IMR-90 (cell line): ENCODE measurements around the gene KITLG. TPM values are rescaled to one million over a fixed set of nuclear protein-coding genes. Genes with fewer than 3 reads are reported as not detected.

ENCODE experiments used
- ATAC-seq: fragments of 200-7000 bp; cut with Tn5 transposase; 2 replicates; pipeline ENCODE4 v1.9.1; 2020; ENCODE audit warnings: low read depth, mild to moderate bottlenecking, moderate library complexity
- BruUV-seq: library from RNA; stranded (reverse); fragments of 400-500 nt; replicated peaks from 2 replicates; lab custom pipeline; 2021; lab: Mats Ljungman, UMichigan
- CTCF ChIA-PET: fragments of 300-600 bp; formaldehyde crosslinking; extraction: SDS; loops from one replicate; lab custom pipeline; 2021; ENCODE audit warnings: antibody characterized with exemption; lab: Yijun Ruan, JAX
- POLR2A ChIA-PET: fragments of 300-600 bp; sonication (Branson Sonifier 250); formaldehyde crosslinking; loops from one replicate; lab custom pipeline; 2022; ENCODE audit warnings: antibody characterized with exemption; ENCODE audit not compliant: unreplicated experiment; lab: Charles Lee
- DNase-seq: peaks from one replicate; pipeline ENCODE4 v3.0.0; 2013
- H2AFZ ChIP-seq: replicated peaks from 2 replicates; pipeline ENCODE3; 2013; ENCODE audit warnings: low read length, mild to moderate bottlenecking; ENCODE audit not compliant: poor library complexity
- H2AK5ac ChIP-seq: 2 replicates; pipeline ENCODE4 v1.6.1; 2013; ENCODE audit warnings: low read depth, low read length, inconsistent platforms
- H2AK9ac ChIP-seq: replicated peaks from 2 replicates; pipeline ENCODE3; 2013; ENCODE audit warnings: mild to moderate bottlenecking, low read depth, low read length, moderate library complexity; ENCODE audit not compliant: poor library complexity
- H2BK120ac ChIP-seq: 2 replicates; pipeline ENCODE4 v1.6.1; 2013; ENCODE audit warnings: low read depth, low read length, inconsistent platforms
- H2BK15ac ChIP-seq: 3 replicates; pipeline ENCODE4 v1.6.1; 2013; ENCODE audit warnings: low read depth, low read length, inconsistent platforms
- H2BK20ac ChIP-seq: 2 replicates; pipeline ENCODE4 v1.6.1; 2013; ENCODE audit warnings: low read depth, mild to moderate bottlenecking, inconsistent platforms, low read length, moderate library complexity
- H2BK5ac ChIP-seq: 2 replicates; pipeline ENCODE4 v1.6.1; 2013; ENCODE audit warnings: mild to moderate bottlenecking, low read depth, low read length, inconsistent platforms; ENCODE audit not compliant: poor library complexity, severe bottlenecking
- H3K14ac ChIP-seq: replicated peaks from 2 replicates; pipeline ENCODE4 v1.6.1; 2013; ENCODE audit warnings: low read depth, low read length, inconsistent platforms
- H3K18ac ChIP-seq: 2 replicates; pipeline ENCODE4 v1.6.1; 2013; ENCODE audit warnings: low read depth, low read length, control low read depth
- H3K23ac ChIP-seq: 2 replicates; pipeline ENCODE4 v1.6.1; 2013; ENCODE audit warnings: low read depth, low read length, inconsistent platforms
- H3K27ac ChIP-seq: 2 replicates; pipeline ENCODE4 v1.5.1; 2013; ENCODE audit warnings: mild to moderate bottlenecking, control low read depth, low read length; ENCODE audit not compliant: insufficient read depth
- H3K27me3 ChIP-seq: 2 replicates; pipeline ENCODE4 v1.6.1; 2013; ENCODE audit warnings: low read length; ENCODE audit not compliant: control insufficient read depth, insufficient read depth
- H3K36me3 ChIP-seq: 2 replicates; pipeline ENCODE4 v1.6.1; 2013; ENCODE audit warnings: low read length, mixed read lengths; ENCODE audit not compliant: control insufficient read depth, insufficient read depth
- H3K4ac ChIP-seq: 2 replicates; pipeline ENCODE4 v1.6.1; 2013; ENCODE audit warnings: low read depth, low read length, inconsistent platforms
- H3K4me1 ChIP-seq: 2 replicates; pipeline ENCODE4 v1.6.1; 2013; ENCODE audit warnings: low read length, mixed read lengths; ENCODE audit not compliant: control insufficient read depth, insufficient read depth
- H3K4me2 ChIP-seq: 2 replicates; pipeline ENCODE4 v1.6.1; 2013; ENCODE audit warnings: low read depth, mild to moderate bottlenecking, control low read depth, low read length, moderate library complexity
- H3K4me3 ChIP-seq: 2 replicates; pipeline ENCODE4 v1.5.1; 2013; ENCODE audit warnings: low read depth, mild to moderate bottlenecking, control low read depth, low read length, moderate library complexity; ENCODE audit not compliant: insufficient read depth
- H3K56ac ChIP-seq: 2 replicates; pipeline ENCODE4 v1.6.1; 2013; ENCODE audit warnings: low read length, inconsistent platforms; ENCODE audit not compliant: insufficient read depth; ENCODE audit errors: extremely low read depth
- H3K79me1 ChIP-seq, 2 experiments: 2 replicates each; pipeline ENCODE4 v1.6.1; 2013; ENCODE audit warnings: low read length in 2 of 2, inconsistent platforms in 1 of 2, low read depth in 1 of 2
- H3K9ac ChIP-seq: 2 replicates; pipeline ENCODE4 v1.6.1; 2013; ENCODE audit warnings: low read depth, low read length, control low read depth
- H3K9me1 ChIP-seq: 2 replicates; pipeline ENCODE4 v1.6.1; 2013; ENCODE audit warnings: low read length, inconsistent platforms; ENCODE audit not compliant: insufficient read depth
- H3K9me3 ChIP-seq: 2 replicates; pipeline ENCODE4 v1.6.1; 2013; ENCODE audit warnings: low read length; ENCODE audit not compliant: control insufficient read depth, insufficient read depth
- H4K20me1 ChIP-seq: 2 replicates; pipeline ENCODE4 v1.6.1; 2013; ENCODE audit warnings: low read length, inconsistent platforms; ENCODE audit not compliant: insufficient read depth
- H4K5ac ChIP-seq: 2 replicates; pipeline ENCODE4 v1.6.1; 2013; ENCODE audit warnings: mild to moderate bottlenecking, low read depth, low read length, control low read depth
- H4K8ac ChIP-seq, 2 experiments: 2 replicates each; pipeline ENCODE4 v1.6.1; 2013; ENCODE audit warnings: low read depth in 2 of 2, low read length in 2 of 2, control low read depth in 1 of 2, inconsistent platforms in 1 of 2
- H4K91ac ChIP-seq: 2 replicates; pipeline ENCODE4 v1.6.1; 2013; ENCODE audit warnings: low read depth, low read length, inconsistent platforms; ENCODE audit not compliant: insufficient read depth
- CEBPB ChIP-seq: IDR thresholded peaks from 2 replicates; pipeline ENCODE4 v1.6.1; 2012; ENCODE audit warnings: low read depth, low read length, improper control_type of control experiment
- SMC3 ChIP-seq: fragments of 150-350 bp; IDR thresholded peaks from 2 replicates; pipeline ENCODE4 v1.6.1; 2016; ENCODE audit warnings: low read depth, mild to moderate bottlenecking, antibody characterized with exemption, low read length, moderate library complexity
- WGBS, 2 experiments: methylation state at CpG; one replicate each; pipeline versions ENCODE4 v1.1.5 to v1.1.7; 2013; ENCODE audit warnings: missing lambda C conversion rate in 2 of 2; ENCODE audit not compliant: insufficient read length in 1 of 2; ENCODE audit errors: extremely low coverage in 2 of 2; 5-methylcytosine and 5-hydroxymethylcytosine counted together
- dilution Hi-C: fragments of 300-500 bp; cut with HindIII; formaldehyde crosslinking; loops from one replicate; pipeline ENCODE4 v1.14.3; 2018; ENCODE audit warnings: low sequenced_read_pairs; ENCODE audit not compliant: unreplicated experiment
- in situ Hi-C: fragments of 300-500 bp; cut with MboI; formaldehyde crosslinking; loops from 3 replicates; pipeline ENCODE4 v1.14.3; 2019; ENCODE audit warnings: low sequenced_read_pairs, inconsistent platforms, mixed read lengths
- intact Hi-C: fragments of 100-400 bp; cut with micrococcal nuclease; formaldehyde crosslinking; loops from 2 replicates; pipeline ENCODE4 v1.10.0; 2022
- polyA plus RNA-seq, 3 experiments: library from polyadenylated mRNA; depleted of rRNA; stranded (reverse); fragments of >200 nt; gene quantifications; 2 replicates each; pipeline ENCODE4 v1.2.3, GENCODE V29; 2012; ENCODE audit warnings: low replicate concordance in 1 of 3
- total RNA-seq: library from RNA; depleted of rRNA; stranded (reverse); fragments of >200 nt; gene quantifications from 2 replicates; pipeline ENCODE4 v1.2.3, GENCODE V29; 2012

Gene KITLG
- total and polyA plus RNA-seq, 2 of the 4 experiments (the other 2 are of a cell fraction), result 14.5 to 87.5 TPM

DNA sequence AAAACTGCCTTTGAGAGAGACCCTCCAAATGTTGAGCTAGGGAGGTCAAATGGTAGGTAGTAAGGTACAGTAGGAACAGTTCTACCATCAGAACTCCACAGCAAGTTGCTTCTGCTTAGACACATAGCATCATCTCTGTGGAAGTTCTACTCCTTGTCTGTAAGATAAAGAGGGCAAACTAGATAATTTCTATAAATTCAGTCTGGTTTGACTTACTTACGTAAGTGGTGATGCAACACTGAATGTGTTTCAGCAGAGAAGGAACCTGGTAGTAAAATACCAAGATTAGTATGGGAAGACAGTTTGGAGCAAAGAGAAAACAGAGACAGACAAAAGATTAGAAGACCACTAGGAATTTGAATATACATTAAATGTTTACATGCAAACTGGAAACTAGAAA lies 42.0 kb downstream of the KITLG start:
- Histone ChIP-seq H3K4ac (no peak overlapping the region), H3K27ac (no peak overlapping the region), H3K36me3 (peaks cover 11% of the 10 kb centered on the region; the same call in 1 of the 2 replicates), H4K5ac (no peak overlapping the region), H2AFZ (no peak overlapping the region), H3K14ac (no peak overlapping the region), H3K4me3 (no peak overlapping the region), H3K9me3 (no peaks in the 10 kb centered on the region), H3K27me3 (no peaks in the 10 kb centered on the region), H3K9me1 (no peaks in the 10 kb centered on the region), H3K18ac (no peak overlapping the region; the same call in 1 of the 2 replicates), H2BK120ac (no peak overlapping the region), H2BK5ac (no peak overlapping the region), H3K9ac (no peak overlapping the region), H4K8ac (no peak overlapping the region), H4K91ac (no peak overlapping the region), H4K20me1 (no peaks in the 10 kb centered on the region), H2BK15ac (no peak overlapping the region), H3K4me2 (no peak overlapping the region), H2AK5ac (no peak overlapping the region), H3K56ac (no peak overlapping the region), H2BK20ac (no peak overlapping the region), H3K79me1 (peaks cover 10 to 45% of the 10 kb centered on the region in 2 experiments), H3K4me1 (no peaks in the 10 kb centered on the region), H3K23ac (no peak overlapping the region), H2AK9ac (no peak overlapping the region)
- ATAC-seq, result no peak
- POLR2A ChIA-PET, result no interaction called here
- peak; percentile 17 for DNase-seq
- TF ChIP-seq SMC3, result no peak
- TF ChIP-seq CEBPB, result peak; percentile 64
- intact Hi-C loops (no loop called here), dilution Hi-C loops (no loop called here), in situ Hi-C loops (no loop called here)
- BruUV-seq, result no TSS peak
- CTCF ChIA-PET, result interaction anchor here (1.0 kb wide), 1 partner anchor 47 kb away, joined by 5 read pairs; no protein-coding TSS in a partner anchor
- WGBS, 2 experiments, result no CpG with 5 or more reads among the region's 1 CpG
